MCF 10A (cell line): ENCODE data around the gene IL12RB2. TPM values are rescaled to one million over a fixed set of nuclear protein-coding genes. Genes with fewer than 3 reads are reported as not detected.

Experiments used
- BruUV-seq: library from RNA; stranded (reverse); fragments of 400-500 nt; replicated peaks from 2 replicates; lab custom pipeline; 2021; lab: Mats Ljungman, UMichigan
- CTCF ChIA-PET: fragments of 300-600 bp; sonication (Branson Sonifier 250); formaldehyde crosslinking; extraction: SDS; loops from one replicate; lab custom pipeline; 2021; ENCODE audit warnings: antibody characterized with exemption, inconsistent platforms; lab: Yijun Ruan, JAX
- POLR2A ChIA-PET: fragments of 300-600, 350-650 bp; sonication (Branson Sonifier 250); formaldehyde crosslinking; extraction: SDS; loops from one replicate; lab custom pipeline; 2020; ENCODE audit warnings: antibody characterized with exemption, inconsistent platforms; lab: Yijun Ruan, JAX
- DNase-seq: peaks from one replicate; pipeline ENCODE4 v3.0.0-alpha.2; 2018; ENCODE audit not compliant: unreplicated experiment
- H3K27ac Mint-ChIP-seq: one replicate; pipeline ENCODE4 v1.8.0; 2022; ENCODE audit warnings: mild to moderate bottlenecking, low read depth, mixed read lengths; ENCODE audit not compliant: unreplicated experiment
- H3K27me3 Mint-ChIP-seq: one replicate; pipeline ENCODE4 v1.8.0; 2022; ENCODE audit warnings: mixed read lengths; ENCODE audit not compliant: insufficient read depth, unreplicated experiment
- H3K36me3 Mint-ChIP-seq: one replicate; pipeline ENCODE4 v1.8.0; 2022; ENCODE audit warnings: mild to moderate bottlenecking, moderate library complexity, mixed read lengths; ENCODE audit not compliant: insufficient read depth, unreplicated experiment
- H3K4me1 Mint-ChIP-seq: one replicate; pipeline ENCODE4 v1.8.0; 2022; ENCODE audit warnings: mixed read lengths; ENCODE audit not compliant: insufficient read depth, unreplicated experiment
- H3K4me3 Mint-ChIP-seq: one replicate; pipeline ENCODE4 v1.8.0; 2022; ENCODE audit warnings: mild to moderate bottlenecking, moderate library complexity, mixed read lengths; ENCODE audit not compliant: unreplicated experiment
- H3K9me3 Mint-ChIP-seq: one replicate; pipeline ENCODE4 v1.8.0; 2022; ENCODE audit warnings: mixed read lengths; ENCODE audit not compliant: unreplicated experiment
- CTCF ChIP-seq: fragments of 200-600 bp; IDR thresholded peaks from one replicate; pipeline ENCODE4 v1.8.0; 2022; ENCODE audit warnings: antibody characterized with exemption, mild to moderate bottlenecking; ENCODE audit not compliant: unreplicated experiment
- intact Hi-C: fragments of 100-400 bp; cut with micrococcal nuclease; formaldehyde crosslinking; loops from 2 replicates; pipeline ENCODE4 v1.14.1; 2022
- total RNA-seq: library from RNA; stranded (reverse); gene quantifications from 2 replicates; pipeline ENCODE4 v1.2.3, GENCODE V29; 2022

Gene IL12RB2
- total RNA-seq, 1 experiment from 2014 or later, result not detected

- no TSS peak for BruUV-seq
- Mint-ChIP-seq H3K4me1 (no peaks in the 10 kb centered on the region), H3K27ac (no peak overlapping the region), H3K9me3 (peaks cover 10% of the 10 kb centered on the region), H3K36me3 (no peaks in the 10 kb centered on the region), H3K27me3 (no peaks in the 10 kb centered on the region), H3K4me3 (no peak overlapping the region)
- DNase-seq, result no peak
- POLR2A ChIA-PET, result no interaction called here
- intact Hi-C loops, result no loop called here
- TF ChIP-seq CTCF, result no peak
- CTCF ChIA-PET, result no interaction called here
These were observed 34.1 kb upstream of the IL12RB2 start for GRCh38 chr1:67273591-67273990.

- intact Hi-C loops, result no loop called here
- POLR2A ChIA-PET, result no interaction called here
- Mint-ChIP-seq H3K36me3 (no peaks in the 10 kb centered on the region), H3K4me1 (no peaks in the 10 kb centered on the region), H3K27ac (no peak overlapping the region), H3K27me3 (no peaks in the 10 kb centered on the region), H3K9me3 (peaks cover 10% of the 10 kb centered on the region), H3K4me3 (no peak overlapping the region)
- BruUV-seq, result no TSS peak
- TF ChIP-seq CTCF, result no peak
- CTCF ChIA-PET, result interaction anchor here (0.5 to 1.0 kb wide), 2 partner anchors 22 to 72 kb away, joined by 3 read pairs; no protein-coding TSS in a partner anchor
- no peak for DNase-seq
These were observed 32.9 kb upstream of the IL12RB2 start for GRCh38 chr1:67274623-67275325.

GRCh38 chr1:67280696-67281095 lies 27.0 kb upstream of the IL12RB2 start:
- no TSS peak for BruUV-seq
- no peak overlapping the region for H3K4me3 Mint-ChIP-seq
- no peaks in the 10 kb centered on the region for H3K36me3 Mint-ChIP-seq
- H3K4me1 Mint-ChIP-seq, result no peaks in the 10 kb centered on the region
- H3K27me3 Mint-ChIP-seq, result peaks cover 11% of the 10 kb centered on the region
- ChIA-PET CTCF (no interaction called here), POLR2A (no interaction called here)
- TF ChIP-seq CTCF, result no peak
- intact Hi-C loops, result no loop called here
- DNase-seq, result no peak
- H3K27ac Mint-ChIP-seq, result no peak overlapping the region
- H3K9me3 Mint-ChIP-seq, result peaks cover 3% of the 10 kb centered on the region

- POLR2A ChIA-PET, result no interaction called here
- peaks cover 11% of the 10 kb centered on the region for H3K27me3 Mint-ChIP-seq
- BruUV-seq, result no TSS peak
These were observed 26.4 kb upstream of the IL12RB2 start for GRCh38 chr1:67281244-67281643.

More at GRCh38 chr1:67281244-67281643, 26.4 kb upstream of the IL12RB2 start:
- Mint-ChIP-seq H3K27ac (no peak overlapping the region), H3K4me1 (no peaks in the 10 kb centered on the region), H3K4me3 (no peak overlapping the region), H3K9me3 (no peaks in the 10 kb centered on the region), H3K36me3 (no peaks in the 10 kb centered on the region)
- TF ChIP-seq CTCF, result no peak
- CTCF ChIA-PET, result interaction anchor here (0.7 kb wide), 1 partner anchor 70 kb away, joined by 3 read pairs; no protein-coding TSS in a partner anchor
- no peak for DNase-seq
- intact Hi-C loops, result no loop called here
